Liver (tissue), 9 donors: Measurements from ENCODE around the gene MNAT1. TPM values are rescaled to one million over a fixed set of nuclear protein-coding genes. Genes with fewer than 3 reads are reported as not detected.

Experiments
- DNase-seq: peaks from one replicate; pipeline ENCODE4 v3.0.0-alpha.2; 2017; ENCODE audit warnings: low spot score
- H3K27ac ChIP-seq, 2 donors: one replicate each; pipeline ENCODE4 v1.7.0; 2013; ENCODE audit warnings: inconsistent platforms in 2 of 2, low read length in 2 of 2, control low read depth in 1 of 2, low read depth in 1 of 2, mild to moderate bottlenecking in 1 of 2
- H3K27me3 ChIP-seq, 4 donors: one replicate each; pipeline versions ENCODE4 v1.6.1 to v1.7.0; 2013; ENCODE audit warnings: low read length in 3 of 4, inconsistent platforms in 1 of 4, mild to moderate bottlenecking in 1 of 4, moderate library complexity in 1 of 4; ENCODE audit not compliant: control insufficient read depth in 4 of 4, insufficient read depth in 4 of 4
- H3K36me3 ChIP-seq, 4 donors: one replicate each; pipeline versions ENCODE4 v1.6.1 to v1.7.0; 2013; ENCODE audit warnings: low read length in 3 of 4, mild to moderate bottlenecking in 3 of 4, low read depth in 1 of 4, moderate library complexity in 1 of 4; ENCODE audit not compliant: control insufficient read depth in 4 of 4, insufficient read depth in 3 of 4
- H3K4me1 ChIP-seq, 4 donors: one replicate each; pipeline versions ENCODE4 v1.6.1 to v1.7.0; 2013; ENCODE audit warnings: low read length in 3 of 4, mild to moderate bottlenecking in 3 of 4, moderate library complexity in 1 of 4; ENCODE audit not compliant: control insufficient read depth in 4 of 4, insufficient read depth in 4 of 4
- H3K4me3 ChIP-seq, 3 donors: one replicate each; pipeline versions ENCODE4 v1.6.1 to v1.7.0; 2013; ENCODE audit warnings: low read length in 3 of 3, control low read depth in 1 of 3, low read depth in 1 of 3, mild to moderate bottlenecking in 1 of 3
- H3K9ac ChIP-seq, 2 donors: one replicate each; pipeline ENCODE4 v1.7.0; 2013; ENCODE audit warnings: low read length in 2 of 2, mild to moderate bottlenecking in 2 of 2, moderate library complexity in 2 of 2, control low read depth in 1 of 2, low read depth in 1 of 2
- H3K9me3 ChIP-seq, 4 donors: one replicate each; pipeline versions ENCODE4 v1.6.1 to v1.7.0; 2013; ENCODE audit warnings: low read length in 3 of 4; ENCODE audit not compliant: control insufficient read depth in 4 of 4
- ATF3 ChIP-seq: IDR thresholded peaks from 2 replicates; pipeline ENCODE4 v1.6.1; 2016; ENCODE audit warnings: antibody characterized with exemption
- CTCF ChIP-seq: fragments of 150-350 bp; IDR thresholded peaks from 2 replicates; pipeline ENCODE4 v1.5.1; 2017; ENCODE audit warnings: improper control_type of control experiment, low read depth, low read length; ENCODE audit not compliant: missing input control
- EGR1 ChIP-seq, 2 donors: IDR thresholded peaks; 2 replicates each; pipeline ENCODE4 v1.6.1; 2016 to 2018; ENCODE audit warnings: antibody characterized with exemption in 2 of 2, low read depth in 2 of 2
- FOXA1 ChIP-seq: IDR thresholded peaks from 2 replicates; pipeline ENCODE4 v1.6.1; 2016; ENCODE audit warnings: antibody characterized with exemption
- FOXA2 ChIP-seq: IDR thresholded peaks from 2 replicates; pipeline ENCODE4 v1.6.1; 2016; ENCODE audit warnings: antibody characterized with exemption
- GABPA ChIP-seq, 2 donors: IDR thresholded peaks in 1 of 2; conservative IDR thresholded peaks in 1 of 2; 2 replicates each; pipeline ENCODE4 v1.6.1; 2016; ENCODE audit warnings: antibody characterized with exemption in 2 of 2, mild to moderate bottlenecking in 1 of 2, moderate library complexity in 1 of 2
- HNF4A ChIP-seq, 2 donors: conservative IDR thresholded peaks; 2 replicates each; pipeline ENCODE4 v1.6.1; 2016; ENCODE audit warnings: antibody characterized with exemption in 2 of 2, mild to moderate bottlenecking in 2 of 2
- HNF4G ChIP-seq: IDR thresholded peaks from 2 replicates; pipeline ENCODE4 v1.6.1; 2016; ENCODE audit warnings: antibody characterized with exemption
- JUND ChIP-seq, 2 donors: IDR thresholded peaks; 2 replicates each; pipeline ENCODE4 v1.6.1; 2016; ENCODE audit warnings: antibody characterized with exemption in 2 of 2
- MAX ChIP-seq: IDR thresholded peaks from 2 replicates; pipeline ENCODE4 v1.6.1; 2016; ENCODE audit warnings: antibody characterized with exemption
- NR2F2 ChIP-seq: IDR thresholded peaks from 2 replicates; pipeline ENCODE4 v1.6.1; 2016; ENCODE audit warnings: antibody characterized with exemption
- RAD21 ChIP-seq, 2 donors: IDR thresholded peaks; 2 replicates each; pipeline ENCODE4 v1.6.1; 2016; ENCODE audit warnings: antibody characterized with exemption in 2 of 2, mild to moderate bottlenecking in 2 of 2
- RXRA ChIP-seq, 2 donors: IDR thresholded peaks; 2 replicates each; pipeline ENCODE4 v1.6.1; 2017 to 2018; ENCODE audit warnings: antibody characterized with exemption in 2 of 2, mild to moderate bottlenecking in 1 of 2
- SP1 ChIP-seq: IDR thresholded peaks from 2 replicates; pipeline ENCODE4 v1.6.1; 2018; ENCODE audit warnings: antibody characterized with exemption, mild to moderate bottlenecking
- TAF1 ChIP-seq: conservative IDR thresholded peaks from 2 replicates; pipeline ENCODE4 v1.6.1; 2016; ENCODE audit warnings: antibody characterized with exemption, mild to moderate bottlenecking
- YY1 ChIP-seq: IDR thresholded peaks from 2 replicates; pipeline ENCODE4 v1.6.1; 2016; ENCODE audit warnings: antibody characterized with exemption, mild to moderate bottlenecking
- WGBS: extraction: QIAGEN DNeasy Blood & Tissue Kit; methylation state at CpG from one replicate; pipeline ENCODE4 v1.1.7; 2013; 5-methylcytosine and 5-hydroxymethylcytosine counted together
- polyA plus RNA-seq, 2 donors: library from polyadenylated mRNA; stranded (reverse) in 1 of 2; unstranded in 1 of 2; fragments of 200-250 nt in 1 of 2; fragments of >200 nt in 1 of 2; fragmentation: Nextera tagmentation in 1 of 2; extraction: Ambion mirVana in 1 of 2; gene quantifications; one replicate each; pipeline versions ENCODE4 v1.2.1 to v1.2.3, GENCODE V29; 2013 to 2015
- total RNA-seq, 2 donors: library from RNA; depleted of rRNA; stranded (reverse); fragments of >200 nt; gene quantifications; one replicate each; pipeline ENCODE4 v1.2.3, GENCODE V29; 2014
- TF ChIP-seq, protein P1 (sequence below): IDR thresholded peaks from 2 replicates; pipeline ENCODE4 v1.6.1; 2016; ENCODE audit warnings: antibody characterized with exemption
- TF ChIP-seq, protein P2 (sequence below): IDR thresholded peaks from 2 replicates; pipeline ENCODE4 v1.6.1; 2016; ENCODE audit warnings: antibody characterized with exemption, mild to moderate bottlenecking
- donor health status: healthy.
- donor health status: healthy.
- donor health status: healthy.
- donor health status: healthy.
- donor health status: healthy.

Gene MNAT1
- total and polyA plus RNA-seq, 4 donors = 8.9 to 18.5 (median 14.6) TPM

GRCh38 chr14:60915781-60916180 lies 181.2 kb downstream of the MNAT1 start:
- WGBS = 94% methylated on average over 3 of the region's 3 CpGs
- Histone ChIP-seq H3K36me3 (no peaks in the 10 kb centered on the region), H3K9me3 (no peaks in the 10 kb centered on the region), H3K9ac (no peak overlapping the region), H3K4me1 (peaks cover 0 to 1% (median 0%) of the 10 kb centered on the region in 4 donors), H3K27me3 (no peaks in the 10 kb centered on the region), H3K4me3 (no peak overlapping the region), H3K27ac (no peak overlapping the region)
- no peak for TF ChIP-seq RAD21 (IDR thresholded peaks at IDR 0.05)
- TF ChIP-seq TAF1 = no peak
- TF ChIP-seq FOXA1 = no peak
- no peak for TF ChIP-seq CTCF
- TF ChIP-seq YY1 = no peak
- TF ChIP-seq, protein P1, sequence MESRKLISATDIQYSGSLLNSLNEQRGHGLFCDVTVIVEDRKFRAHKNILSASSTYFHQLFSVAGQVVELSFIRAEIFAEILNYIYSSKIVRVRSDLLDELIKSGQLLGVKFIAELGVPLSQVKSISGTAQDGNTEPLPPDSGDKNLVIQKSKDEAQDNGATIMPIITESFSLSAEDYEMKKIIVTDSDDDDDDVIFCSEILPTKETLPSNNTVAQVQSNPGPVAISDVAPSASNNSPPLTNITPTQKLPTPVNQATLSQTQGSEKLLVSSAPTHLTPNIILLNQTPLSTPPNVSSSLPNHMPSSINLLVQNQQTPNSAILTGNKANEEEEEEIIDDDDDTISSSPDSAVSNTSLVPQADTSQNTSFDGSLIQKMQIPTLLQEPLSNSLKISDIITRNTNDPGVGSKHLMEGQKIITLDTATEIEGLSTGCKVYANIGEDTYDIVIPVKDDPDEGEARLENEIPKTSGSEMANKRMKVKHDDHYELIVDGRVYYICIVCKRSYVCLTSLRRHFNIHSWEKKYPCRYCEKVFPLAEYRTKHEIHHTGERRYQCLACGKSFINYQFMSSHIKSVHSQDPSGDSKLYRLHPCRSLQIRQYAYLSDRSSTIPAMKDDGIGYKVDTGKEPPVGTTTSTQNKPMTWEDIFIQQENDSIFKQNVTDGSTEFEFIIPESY = no peak
- no peak for TF ChIP-seq HNF4G
- no peak for TF ChIP-seq NR2F2
- TF ChIP-seq RXRA (IDR thresholded peaks at IDR 0.05) = no peak
- no peak for TF ChIP-seq EGR1 (IDR thresholded peaks at IDR 0.05; ENCODE audit: low read depth in 2 of 2)
- no peak for TF ChIP-seq FOXA2
- no peak for TF ChIP-seq ATF3
- TF ChIP-seq, protein P2, sequence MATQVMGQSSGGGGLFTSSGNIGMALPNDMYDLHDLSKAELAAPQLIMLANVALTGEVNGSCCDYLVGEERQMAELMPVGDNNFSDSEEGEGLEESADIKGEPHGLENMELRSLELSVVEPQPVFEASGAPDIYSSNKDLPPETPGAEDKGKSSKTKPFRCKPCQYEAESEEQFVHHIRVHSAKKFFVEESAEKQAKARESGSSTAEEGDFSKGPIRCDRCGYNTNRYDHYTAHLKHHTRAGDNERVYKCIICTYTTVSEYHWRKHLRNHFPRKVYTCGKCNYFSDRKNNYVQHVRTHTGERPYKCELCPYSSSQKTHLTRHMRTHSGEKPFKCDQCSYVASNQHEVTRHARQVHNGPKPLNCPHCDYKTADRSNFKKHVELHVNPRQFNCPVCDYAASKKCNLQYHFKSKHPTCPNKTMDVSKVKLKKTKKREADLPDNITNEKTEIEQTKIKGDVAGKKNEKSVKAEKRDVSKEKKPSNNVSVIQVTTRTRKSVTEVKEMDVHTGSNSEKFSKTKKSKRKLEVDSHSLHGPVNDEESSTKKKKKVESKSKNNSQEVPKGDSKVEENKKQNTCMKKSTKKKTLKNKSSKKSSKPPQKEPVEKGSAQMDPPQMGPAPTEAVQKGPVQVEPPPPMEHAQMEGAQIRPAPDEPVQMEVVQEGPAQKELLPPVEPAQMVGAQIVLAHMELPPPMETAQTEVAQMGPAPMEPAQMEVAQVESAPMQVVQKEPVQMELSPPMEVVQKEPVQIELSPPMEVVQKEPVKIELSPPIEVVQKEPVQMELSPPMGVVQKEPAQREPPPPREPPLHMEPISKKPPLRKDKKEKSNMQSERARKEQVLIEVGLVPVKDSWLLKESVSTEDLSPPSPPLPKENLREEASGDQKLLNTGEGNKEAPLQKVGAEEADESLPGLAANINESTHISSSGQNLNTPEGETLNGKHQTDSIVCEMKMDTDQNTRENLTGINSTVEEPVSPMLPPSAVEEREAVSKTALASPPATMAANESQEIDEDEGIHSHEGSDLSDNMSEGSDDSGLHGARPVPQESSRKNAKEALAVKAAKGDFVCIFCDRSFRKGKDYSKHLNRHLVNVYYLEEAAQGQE = no peak
- TF ChIP-seq MAX = no peak
- no peak for TF ChIP-seq HNF4A (conservative IDR thresholded peaks at IDR 0.05)
- TF ChIP-seq GABPA (IDR thresholded peaks at IDR 0.05 in 1 of 2, conservative IDR thresholded peaks at IDR 0.05 in 1 of 2) = no peak
- no peak for TF ChIP-seq SP1
- no peak for TF ChIP-seq JUND (IDR thresholded peaks at IDR 0.05)
- DNase-seq = no peak
